GM13976 (cell line): ENCODE results near the gene KLRC1.
"Not testable (repeated sequence)": the region's sequence is repeated elsewhere in the genome, so short reads cannot be mapped to it uniquely, and the experiment has no call there.

Experiments
- DNase-seq: peaks from one replicate; pipeline ENCODE4 v3.0.0; 2012; ENCODE audit warnings: low spot score
- in situ Hi-C: fragments of 300-500 bp; cut with MboI; formaldehyde crosslinking; loops from one replicate; pipeline ENCODE4 v1.12.0; 2022; ENCODE audit warnings: low sequenced_read_pairs, mixed read lengths, inconsistent platforms; ENCODE audit not compliant: unreplicated experiment
- TF ChIP-seq, protein P1 (sequence below): IDR thresholded peaks from 2 replicates; pipeline ENCODE4 v1.5.1; 2012; ENCODE audit warnings: borderline replicate concordance, mild to moderate bottlenecking; ENCODE audit not compliant: insufficient read depth; ENCODE audit errors: extremely low read depth, missing control alignments, control extremely low read depth

Gene KLRC1

DNA sequence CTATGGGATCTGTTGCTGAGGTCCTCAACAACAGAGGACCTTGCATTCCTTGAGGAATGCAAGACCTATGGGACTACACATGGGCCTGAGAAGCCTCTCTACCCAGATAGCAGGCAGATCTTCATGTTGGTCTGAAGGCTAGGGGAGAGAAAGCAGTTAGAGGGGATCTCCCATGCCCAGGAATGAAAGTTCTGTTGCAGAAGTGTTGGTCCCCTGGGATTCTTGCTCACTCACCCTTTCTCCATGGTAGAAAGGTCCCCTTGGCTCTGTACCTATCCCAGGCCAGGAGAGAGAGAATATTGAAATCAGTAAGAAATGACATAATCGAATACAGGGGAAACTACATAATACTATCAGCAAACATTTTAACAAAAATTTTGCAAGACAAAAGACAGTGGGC is 16.5 kb upstream of the KLRC1 start:
- TF ChIP-seq, protein P1, sequence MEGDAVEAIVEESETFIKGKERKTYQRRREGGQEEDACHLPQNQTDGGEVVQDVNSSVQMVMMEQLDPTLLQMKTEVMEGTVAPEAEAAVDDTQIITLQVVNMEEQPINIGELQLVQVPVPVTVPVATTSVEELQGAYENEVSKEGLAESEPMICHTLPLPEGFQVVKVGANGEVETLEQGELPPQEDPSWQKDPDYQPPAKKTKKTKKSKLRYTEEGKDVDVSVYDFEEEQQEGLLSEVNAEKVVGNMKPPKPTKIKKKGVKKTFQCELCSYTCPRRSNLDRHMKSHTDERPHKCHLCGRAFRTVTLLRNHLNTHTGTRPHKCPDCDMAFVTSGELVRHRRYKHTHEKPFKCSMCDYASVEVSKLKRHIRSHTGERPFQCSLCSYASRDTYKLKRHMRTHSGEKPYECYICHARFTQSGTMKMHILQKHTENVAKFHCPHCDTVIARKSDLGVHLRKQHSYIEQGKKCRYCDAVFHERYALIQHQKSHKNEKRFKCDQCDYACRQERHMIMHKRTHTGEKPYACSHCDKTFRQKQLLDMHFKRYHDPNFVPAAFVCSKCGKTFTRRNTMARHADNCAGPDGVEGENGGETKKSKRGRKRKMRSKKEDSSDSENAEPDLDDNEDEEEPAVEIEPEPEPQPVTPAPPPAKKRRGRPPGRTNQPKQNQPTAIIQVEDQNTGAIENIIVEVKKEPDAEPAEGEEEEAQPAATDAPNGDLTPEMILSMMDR = no peak
- in situ Hi-C loops = no loop called here
- no peak for DNase-seq

GRCh38 chr12:10466311-10466710 is 13.1 kb upstream of the KLRC1 start:
- TF ChIP-seq, protein P1 = no peak
- no peak for DNase-seq
- in situ Hi-C loops = no loop called here

GRCh38 chr12:10457760-10458159 is 4.6 kb upstream of the KLRC1 start:
- TF ChIP-seq, protein P1 = no peak
- no peak for DNase-seq
- in situ Hi-C loops = no loop called here

DNA sequence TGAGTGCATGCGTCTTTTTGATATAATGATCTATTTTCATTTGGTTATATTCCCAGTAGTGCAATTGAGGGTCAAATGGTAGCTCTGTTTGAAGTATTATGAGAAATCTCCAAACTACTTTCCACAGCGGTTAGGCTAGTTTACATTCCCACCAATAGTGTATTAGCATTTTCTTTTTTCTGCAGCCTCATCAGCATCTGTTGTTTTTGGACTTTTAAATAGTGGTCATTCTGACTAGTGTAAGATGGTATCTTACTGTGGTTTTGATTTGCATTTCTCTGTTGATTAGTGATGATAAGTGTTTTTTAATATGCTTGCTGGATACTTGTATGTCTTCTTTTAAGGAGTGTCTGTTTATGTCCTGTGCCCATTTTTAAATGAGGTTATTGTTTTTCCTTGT is 3.7 kb upstream of the KLRC1 start:
- no peak for DNase-seq
- TF ChIP-seq, protein P1 = no peak
- in situ Hi-C loops = no loop called here

- TF ChIP-seq, protein P1 = no peak
- in situ Hi-C loops = no loop called here
- no peak for DNase-seq
Observed at GRCh38 chr12:10455766-10456165, 2.6 kb upstream of the KLRC1 start.

DNA sequence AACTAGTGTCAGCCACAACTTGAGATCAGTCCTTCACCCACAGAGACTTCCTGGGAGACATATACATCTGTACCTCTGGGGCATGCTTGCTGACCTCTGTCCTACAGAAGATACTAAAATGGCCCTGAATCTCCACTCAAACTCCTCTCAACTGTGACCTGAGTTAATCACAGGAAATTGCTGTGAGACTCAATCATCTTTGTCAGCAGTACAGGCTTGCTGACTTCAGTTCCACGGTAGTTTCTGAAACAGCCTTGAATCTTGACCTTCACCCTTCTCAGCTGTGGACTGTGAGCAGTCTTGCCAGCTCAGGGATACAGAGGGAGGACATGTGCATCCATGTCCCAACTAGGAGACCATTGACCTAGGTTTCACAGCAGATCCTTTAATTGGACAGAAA is 1.4 kb upstream of the KLRC1 start:
- TF ChIP-seq, protein P1 = no peak
- DNase-seq = no peak
- in situ Hi-C loops = no loop called here

- TF ChIP-seq, protein P1 = no peak
- in situ Hi-C loops = no loop called here
- DNase-seq = no peak
Observed at GRCh38 chr12:10448236-10448635, 4.9 kb downstream of the KLRC1 start.

- in situ Hi-C loops = not testable (repeated sequence)
Observed at GRCh38 chr12:10446052-10446451, 7.1 kb downstream of the KLRC1 start.

DNA sequence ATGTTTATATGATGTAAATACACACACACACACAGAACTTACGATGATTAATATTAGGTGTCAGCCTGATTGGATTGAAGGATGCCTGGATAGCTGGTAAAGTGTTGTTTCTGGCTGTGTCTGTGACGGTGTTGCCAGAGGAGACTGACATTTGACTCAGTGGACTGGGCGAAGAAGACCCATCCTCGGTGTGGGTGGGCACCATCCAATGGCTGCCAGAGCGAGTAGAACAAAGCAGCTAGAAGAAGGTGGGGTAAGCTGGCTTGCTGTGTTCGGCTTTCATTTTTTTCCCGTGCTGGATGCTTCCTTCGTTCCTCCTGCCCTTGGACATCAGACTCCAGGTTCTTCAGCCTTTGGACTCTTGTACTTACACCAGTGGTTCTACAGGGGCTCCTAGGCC is 12.0 kb downstream of the KLRC1 start:
- DNase-seq, in situ Hi-C loops: not testable (repeated sequence)

More at GRCh38 chr12:10446052-10446451, 7.1 kb downstream of the KLRC1 start:
- DNase-seq = not testable (repeated sequence)

- DNase-seq, in situ Hi-C loops: not testable (repeated sequence)
Observed at GRCh38 chr12:10439608-10440274, 13.4 kb downstream of the KLRC1 start.
